ENCODE data around the gene ACTN1.
"Not testable (repeated sequence)": the region's sequence is repeated elsewhere in the genome, so short reads cannot be mapped to it uniquely, and the experiment has no call there.

The ACTN1 gene

DNA sequence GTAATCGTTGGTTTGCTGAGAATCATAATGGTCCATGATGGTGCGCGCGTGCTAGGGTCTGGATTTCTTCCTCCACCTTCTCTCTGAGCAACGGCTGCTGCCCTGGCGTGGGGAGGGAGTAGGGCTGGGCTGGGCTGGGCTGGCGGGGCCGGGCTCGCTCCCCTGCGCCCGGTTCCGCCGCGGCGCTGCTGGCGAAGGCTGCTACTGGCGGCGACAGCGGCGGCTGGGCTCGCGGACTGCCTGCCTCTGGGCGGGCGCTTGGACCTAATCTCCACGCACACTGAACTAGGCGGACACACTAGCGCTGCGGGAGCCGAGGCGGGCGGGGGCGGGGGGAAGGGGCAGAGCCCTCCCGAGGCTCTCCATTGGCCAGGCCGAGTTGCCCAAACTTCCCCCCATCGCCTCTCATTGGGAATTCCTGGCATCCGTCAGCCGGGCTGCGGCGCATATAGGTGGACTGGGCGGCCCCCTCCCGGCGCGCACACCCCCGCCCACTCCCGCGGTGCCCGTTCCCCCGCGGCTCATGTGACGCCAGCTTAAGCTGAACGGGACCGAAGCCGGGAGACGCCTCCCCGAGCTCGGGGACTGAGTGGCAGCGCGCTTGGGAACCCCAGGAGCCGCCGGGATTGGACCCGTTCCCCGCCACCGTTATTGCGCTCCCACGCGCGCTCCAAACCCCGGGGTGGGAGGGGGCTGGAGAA, at the start of gene ACTN1:
TSS of gene ACTN1 (minus strand) at position 282 of the 701 bp plus-strand sequence. CDS start at position 36, 246 bp downstream.
- FAIRE-seq: no peak

GRCh38 chr14:69027242-69027913, 48.3 kb upstream of the ACTN1 start:
- FAIRE-seq: no peak

DNA sequence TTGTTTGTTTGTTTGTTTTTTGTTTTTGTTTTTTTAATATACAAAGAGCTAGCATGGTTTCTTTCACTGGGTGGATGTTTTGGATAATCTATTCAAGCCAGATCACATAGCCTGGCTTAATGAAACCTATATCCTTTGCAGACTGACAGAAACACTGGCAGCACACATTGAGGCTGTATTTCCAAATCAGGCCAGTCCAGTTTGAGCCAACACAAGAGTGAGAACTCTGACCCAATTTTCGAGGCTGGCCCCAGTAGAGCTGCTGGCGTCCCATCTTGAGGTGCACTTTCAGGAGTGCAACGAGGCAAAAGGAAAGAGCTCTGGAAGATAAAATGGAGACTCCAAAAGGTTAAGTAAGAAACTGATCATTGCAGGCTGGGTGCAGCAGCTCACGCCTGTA, 43.9 kb upstream of the ACTN1 start:
- no peak for FAIRE-seq

GRCh38 chr14:69022093-69022492, 43.0 kb upstream of the ACTN1 start:
- FAIRE-seq: not testable (repeated sequence)

DNA sequence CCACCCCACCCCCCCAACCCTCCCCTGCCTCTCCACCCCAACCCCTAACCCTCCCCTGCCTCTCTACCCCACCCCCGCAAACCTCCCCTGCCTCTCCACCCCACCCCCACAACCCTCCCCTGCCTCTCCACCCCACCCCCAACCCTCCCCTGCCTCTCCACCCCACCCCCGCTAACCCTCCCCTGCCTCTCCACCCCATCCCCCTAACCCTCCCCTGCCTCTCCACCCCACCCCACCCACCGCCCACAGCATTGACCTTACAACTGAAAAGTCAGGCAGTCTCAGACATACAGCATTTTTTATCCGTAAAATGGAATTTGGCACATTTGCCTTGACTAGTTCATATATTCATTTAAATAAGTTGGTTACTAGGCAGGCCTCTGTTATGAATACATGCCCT, 38.6 kb upstream of the ACTN1 start:
- FAIRE-seq: no peak

GRCh38 chr14:69014829-69015259, 35.7 kb upstream of the ACTN1 start:
- no peak for FAIRE-seq

- FAIRE-seq: no peak
Measured at GRCh38 chr14:69013943-69014782, 35.1 kb upstream of the ACTN1 start.

DNA sequence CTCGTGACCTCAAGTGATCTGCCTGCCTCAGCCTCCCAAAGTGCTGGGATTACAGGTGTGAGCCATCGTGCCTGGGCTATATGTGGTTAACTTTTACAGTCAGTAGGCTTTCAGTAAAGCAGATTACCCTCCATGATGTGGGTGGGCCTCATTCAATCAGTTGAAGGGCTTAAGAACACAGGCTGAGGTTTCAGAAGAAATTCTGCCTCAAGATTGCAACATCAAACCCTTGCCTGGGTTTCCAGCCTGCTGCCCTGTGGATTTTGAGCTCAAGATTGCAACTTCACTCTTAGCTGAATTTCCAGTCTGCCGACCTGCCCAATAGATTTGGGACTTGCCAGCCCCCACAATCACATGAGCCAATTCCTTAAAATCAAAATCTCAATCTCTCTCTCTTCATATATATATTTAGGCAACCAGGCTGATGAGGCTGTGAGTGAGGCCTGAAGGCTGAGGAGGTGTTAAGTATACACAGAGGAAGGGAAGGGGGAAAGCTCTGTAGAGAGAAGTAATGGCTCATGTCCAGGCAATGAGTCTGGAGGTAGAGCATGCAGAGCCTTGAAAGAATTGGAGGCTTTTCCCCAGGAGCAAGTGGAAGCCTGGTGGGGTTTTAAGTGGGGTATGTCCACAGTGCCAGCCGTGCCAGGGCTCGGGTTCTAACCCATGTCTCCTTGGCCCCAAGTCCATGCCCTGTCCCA, 33.3 kb upstream of the ACTN1 start:
- no peak for FAIRE-seq

- no peak for FAIRE-seq
Measured at GRCh38 chr14:69010648-69011047, 31.5 kb upstream of the ACTN1 start.

DNA sequence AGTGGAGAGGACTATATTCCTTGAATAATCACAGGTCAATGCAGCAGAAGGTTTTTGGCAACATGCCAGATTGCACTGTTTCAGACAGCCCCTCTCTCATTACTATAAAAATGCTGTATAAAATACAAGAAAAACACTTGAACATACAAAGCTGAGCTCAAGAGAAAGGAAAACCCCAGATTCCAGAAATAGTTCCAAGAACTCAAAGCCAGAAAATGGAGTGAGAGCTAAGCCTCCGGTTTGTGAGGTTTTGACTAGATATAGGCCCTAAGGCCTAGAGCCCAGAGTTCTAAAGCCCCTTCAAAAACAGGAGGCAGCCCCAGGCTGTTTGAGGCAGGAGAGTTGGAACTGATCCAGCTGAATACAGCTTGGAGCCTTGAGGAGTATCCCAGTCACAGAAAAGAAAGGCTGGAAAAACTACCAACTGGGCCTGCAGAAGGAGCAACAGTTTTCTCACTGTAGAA, 29.4 kb upstream of the ACTN1 start:
- no peak for FAIRE-seq

DNA sequence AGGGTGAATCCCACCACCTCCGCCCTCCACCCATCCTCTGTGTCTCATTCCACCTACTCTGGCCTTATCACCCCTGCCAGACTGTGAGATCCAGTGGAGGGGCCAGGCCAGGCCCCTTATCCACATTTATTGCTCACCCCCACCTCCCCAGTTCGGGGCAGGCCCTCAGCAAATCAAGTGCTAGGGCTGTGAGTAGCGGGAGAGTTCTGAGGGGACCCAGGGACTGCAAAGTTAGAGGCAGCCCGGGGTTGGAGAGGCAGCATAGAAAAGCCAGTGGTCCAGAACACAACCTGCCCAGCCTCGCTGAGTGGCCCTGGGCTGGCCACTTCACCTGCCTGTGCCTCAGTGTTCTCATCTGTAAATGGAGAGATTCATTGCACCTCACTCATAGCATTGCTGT, 27.2 kb upstream of the ACTN1 start:
- no peak for FAIRE-seq

- no peak for FAIRE-seq
Measured at GRCh38 chr14:69005432-69006148, 26.5 kb upstream of the ACTN1 start.

DNA sequence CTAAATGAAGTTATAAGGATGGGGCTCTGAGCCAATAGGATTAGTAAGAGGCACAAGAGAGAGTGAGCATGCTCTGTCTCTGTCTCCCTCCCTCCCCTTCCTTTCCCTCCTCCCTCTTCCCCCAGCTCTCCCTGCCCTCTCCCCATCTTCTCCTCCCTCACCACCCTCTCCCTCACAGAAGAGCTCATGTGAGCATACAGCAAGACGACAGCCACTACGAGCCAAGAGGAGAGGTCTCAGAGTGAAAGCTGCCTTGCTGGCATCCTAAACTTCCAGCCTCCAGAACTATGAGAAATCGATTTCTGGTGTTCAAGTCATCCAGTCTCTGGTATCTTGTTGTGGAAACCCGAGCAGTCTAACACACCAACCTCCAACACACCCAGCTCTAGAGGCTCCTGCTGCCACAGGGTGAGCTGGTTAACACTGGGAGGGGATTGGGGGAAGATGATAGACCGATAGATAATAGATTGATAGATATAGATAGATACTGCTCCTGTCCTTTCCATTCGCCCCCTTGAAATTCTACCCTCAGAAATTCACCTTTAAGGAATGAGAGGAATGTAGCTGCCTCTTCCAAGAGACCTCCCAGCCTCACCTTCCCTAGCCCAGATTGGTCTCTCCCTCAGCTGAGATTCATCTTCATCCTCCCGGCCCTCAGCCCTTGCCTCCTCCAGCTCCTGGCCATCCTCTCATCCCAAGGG, 25.8 kb upstream of the ACTN1 start:
- FAIRE-seq: no peak

GRCh38 chr14:69003626-69004025, 24.5 kb upstream of the ACTN1 start:
- no peak for FAIRE-seq

- FAIRE-seq: no peak
Measured at GRCh38 chr14:69002069-69002468, 23.0 kb upstream of the ACTN1 start.

- FAIRE-seq: no peak
Measured at GRCh38 chr14:69001375-69001774, 22.3 kb upstream of the ACTN1 start.

DNA sequence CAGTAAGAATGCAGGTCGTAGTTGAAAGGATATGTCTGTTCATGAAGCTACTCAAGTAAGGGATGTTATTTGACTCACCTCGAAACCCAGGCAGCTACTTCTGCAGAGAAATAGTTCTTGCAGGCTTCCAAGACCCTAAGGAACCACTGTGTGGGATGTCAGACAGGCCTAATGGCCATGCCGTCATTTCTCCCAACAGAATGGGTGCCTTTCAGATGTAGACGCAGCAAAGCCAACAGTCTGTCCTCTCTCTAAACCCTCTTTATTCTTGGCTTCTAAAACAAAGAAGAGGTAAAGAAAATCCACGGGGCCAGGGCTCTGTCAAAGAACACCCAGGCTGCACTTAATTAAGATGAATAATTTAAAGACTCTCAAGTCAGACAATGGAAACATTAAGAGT, 19.0 kb upstream of the ACTN1 start:
- no peak for FAIRE-seq

- FAIRE-seq: no peak
Measured at GRCh38 chr14:68995731-68996130, 16.6 kb upstream of the ACTN1 start.

GRCh38 chr14:68994056-68994455, 15.0 kb upstream of the ACTN1 start:
- FAIRE-seq: no peak

- FAIRE-seq: no peak
Measured at GRCh38 chr14:68987653-68988036, 8.5 kb upstream of the ACTN1 start.

DNA sequence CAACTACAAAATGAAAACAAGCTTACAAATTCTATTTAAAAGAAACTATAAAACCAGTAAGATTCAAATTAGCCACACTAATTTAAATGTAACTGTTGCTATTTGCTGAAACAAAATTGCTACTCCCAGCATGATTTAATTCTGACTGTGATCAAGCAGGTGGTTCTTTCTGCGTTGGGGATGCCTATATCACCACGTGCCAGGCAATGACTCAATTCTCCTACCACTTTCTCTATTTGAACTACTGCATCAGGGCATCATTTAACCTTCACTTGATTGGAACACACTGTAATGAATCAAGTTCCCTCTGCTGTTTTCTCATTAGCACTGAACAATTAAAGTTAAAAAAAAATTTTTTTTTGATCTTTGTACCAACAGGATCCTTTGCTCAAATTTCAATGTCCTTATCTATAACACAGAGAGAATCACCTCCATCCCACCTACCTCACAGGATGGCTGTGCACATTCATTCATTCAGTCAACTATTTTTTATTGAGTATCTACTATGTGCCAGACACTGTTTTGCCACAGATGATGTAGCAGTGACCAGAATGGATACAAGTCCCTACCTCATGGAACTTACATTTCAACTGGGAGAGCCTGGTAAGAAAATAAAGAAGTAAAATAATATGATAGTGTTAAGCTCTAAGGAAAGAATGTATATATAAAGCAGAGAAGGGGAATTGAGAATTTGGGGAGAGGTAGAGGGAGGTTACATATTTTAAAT, 8.0 kb upstream of the ACTN1 start:
- FAIRE-seq: no peak
